ENCODE measurements around the gene FAM83F.

FAM83F gene

DNA sequence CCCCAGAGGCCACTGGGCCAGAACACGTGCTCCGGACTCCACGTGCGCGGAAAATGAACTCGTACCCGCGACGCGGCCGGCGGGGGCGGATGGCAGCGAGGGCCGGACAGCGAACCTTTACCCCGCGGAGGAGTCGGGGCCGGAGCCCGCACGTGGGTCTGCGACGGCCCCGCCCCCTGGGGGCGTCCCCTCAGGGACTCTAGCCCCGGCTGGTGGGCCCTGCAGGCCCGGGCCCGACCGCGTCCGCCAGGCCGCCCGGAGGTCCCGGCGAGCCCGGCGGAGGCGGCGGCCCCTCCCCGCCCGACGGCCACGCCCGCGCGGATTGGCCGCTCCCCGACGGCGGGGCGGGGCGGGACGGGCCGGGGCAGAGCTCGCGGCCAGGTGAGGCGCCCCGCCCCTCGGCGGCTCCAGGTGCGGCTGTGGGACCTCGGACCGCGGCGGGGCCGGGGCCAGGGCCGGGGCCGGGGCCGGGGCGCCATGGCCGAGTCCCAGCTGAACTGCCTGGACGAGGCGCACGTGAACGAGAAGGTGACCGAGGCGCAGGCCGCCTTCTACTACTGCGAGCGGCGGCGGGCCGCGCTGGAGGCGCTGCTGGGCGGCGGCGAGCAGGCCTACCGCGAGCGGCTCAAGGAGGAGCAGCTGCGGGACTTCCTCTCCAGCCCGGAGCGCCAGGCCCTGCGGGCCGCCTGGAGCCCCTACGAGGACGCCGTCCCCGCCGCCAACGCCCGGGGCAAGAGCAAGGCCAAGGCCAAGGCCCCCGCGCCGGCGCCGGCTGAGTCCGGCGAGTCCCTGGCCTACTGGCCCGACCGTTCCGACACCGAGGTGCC, at the start of gene FAM83F:
TSS of gene FAM83F (plus strand) at position 389 of the 827 bp plus-strand sequence. CDS start at position 478, 89 bp downstream.
- DNase-seq = peak; percentile 24

DNA sequence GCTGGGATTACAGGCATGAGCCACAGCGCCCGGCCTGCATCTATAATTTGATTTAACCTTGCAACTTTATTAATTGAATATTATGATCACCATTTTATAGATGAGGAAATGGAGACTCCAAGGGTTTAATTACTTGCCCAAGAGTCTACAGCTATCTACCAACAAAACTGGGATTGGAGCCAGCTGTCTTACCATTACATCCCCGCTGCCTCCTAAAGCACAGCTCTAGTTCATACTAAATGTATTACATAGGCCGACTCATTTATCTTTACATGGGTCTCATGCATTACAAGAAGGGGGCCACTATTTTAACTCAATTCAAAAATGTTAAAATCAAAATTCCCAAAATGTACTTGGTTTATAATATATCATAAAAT, 48.6 kb upstream of the FAM83F start:
- no peak for DNase-seq

DNA sequence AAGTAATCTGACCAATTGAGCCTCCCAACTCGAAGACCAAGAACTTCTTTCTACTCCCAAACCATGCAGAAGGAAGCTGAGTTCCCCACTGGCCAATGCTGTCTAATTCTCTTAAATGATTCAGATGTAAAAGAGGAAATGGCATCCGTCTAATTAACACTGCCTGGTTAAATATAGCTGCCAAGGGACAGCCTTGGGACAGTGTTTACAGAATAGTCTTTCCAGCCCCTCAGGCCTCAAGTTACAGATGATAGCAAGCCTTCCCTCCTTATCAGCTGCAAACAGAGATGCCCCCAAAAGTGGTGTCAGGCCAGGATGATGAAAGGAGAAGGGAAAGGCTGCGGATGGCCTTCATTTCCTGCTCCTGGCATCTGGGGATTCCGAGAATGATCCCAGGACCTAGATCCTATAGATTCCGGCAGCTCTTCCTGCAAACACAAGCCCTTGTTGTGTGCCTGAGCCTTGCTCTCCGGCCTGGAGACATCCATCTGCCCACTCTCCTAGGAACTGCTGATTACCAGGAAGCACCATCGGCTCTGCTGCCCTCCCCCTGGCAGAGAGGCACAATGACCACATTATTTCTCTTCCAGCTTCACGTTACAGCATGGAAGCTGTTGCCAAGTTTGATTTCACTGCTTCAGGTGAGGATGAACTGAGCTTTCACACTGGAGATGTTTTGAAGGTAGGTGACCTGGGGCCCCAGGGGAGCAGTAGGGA, 48.1 kb upstream of the FAM83F start:
- DNase-seq = no peak

DNA sequence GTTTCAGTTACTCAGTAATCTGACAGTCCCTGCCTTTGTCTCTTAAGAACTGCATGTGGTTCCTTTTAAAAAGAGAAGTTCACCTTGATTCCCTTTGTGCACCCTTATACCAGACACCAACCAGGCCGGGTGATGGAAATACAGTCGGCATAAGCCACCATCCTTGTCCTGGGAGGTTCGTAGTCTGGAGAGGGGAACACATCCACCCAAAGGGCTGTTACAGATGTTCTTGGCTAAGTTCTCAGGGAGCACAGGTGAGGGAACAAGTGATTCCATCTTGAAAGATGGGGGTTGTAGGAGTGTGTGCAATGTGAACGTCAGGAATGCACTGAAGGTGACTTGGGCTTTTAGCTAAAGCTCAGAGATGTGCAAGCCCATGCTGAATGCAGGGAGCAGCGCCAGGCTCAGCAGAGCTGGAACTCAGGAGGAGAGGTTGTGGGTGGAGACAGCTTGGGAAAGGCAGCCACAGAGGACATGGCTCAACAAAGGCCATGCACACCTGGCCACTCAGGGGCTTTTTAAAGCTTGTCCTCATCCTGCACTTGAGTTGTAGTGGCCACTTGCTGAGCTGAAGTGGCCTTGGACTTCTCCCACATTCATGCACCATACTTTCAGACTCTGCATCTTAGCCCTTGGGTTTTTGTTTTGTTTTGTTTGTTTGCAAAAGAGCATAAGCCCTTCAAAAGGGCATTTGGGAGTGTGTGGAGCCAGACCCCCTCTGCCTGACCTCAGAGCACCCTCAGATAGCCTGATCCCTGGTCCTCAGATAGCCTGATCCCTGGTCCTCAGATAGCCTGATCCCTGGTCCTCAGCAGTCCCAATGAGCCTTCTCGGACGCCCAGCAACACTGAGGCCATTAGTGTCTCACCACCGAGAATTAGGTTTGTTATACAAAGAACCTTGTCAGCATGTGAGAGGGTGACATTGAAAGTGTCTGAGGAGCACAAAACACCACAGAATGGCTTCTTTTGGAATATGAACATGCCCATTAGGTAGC, 47.2 kb upstream of the FAM83F start:
- DNase-seq = no peak

DNA sequence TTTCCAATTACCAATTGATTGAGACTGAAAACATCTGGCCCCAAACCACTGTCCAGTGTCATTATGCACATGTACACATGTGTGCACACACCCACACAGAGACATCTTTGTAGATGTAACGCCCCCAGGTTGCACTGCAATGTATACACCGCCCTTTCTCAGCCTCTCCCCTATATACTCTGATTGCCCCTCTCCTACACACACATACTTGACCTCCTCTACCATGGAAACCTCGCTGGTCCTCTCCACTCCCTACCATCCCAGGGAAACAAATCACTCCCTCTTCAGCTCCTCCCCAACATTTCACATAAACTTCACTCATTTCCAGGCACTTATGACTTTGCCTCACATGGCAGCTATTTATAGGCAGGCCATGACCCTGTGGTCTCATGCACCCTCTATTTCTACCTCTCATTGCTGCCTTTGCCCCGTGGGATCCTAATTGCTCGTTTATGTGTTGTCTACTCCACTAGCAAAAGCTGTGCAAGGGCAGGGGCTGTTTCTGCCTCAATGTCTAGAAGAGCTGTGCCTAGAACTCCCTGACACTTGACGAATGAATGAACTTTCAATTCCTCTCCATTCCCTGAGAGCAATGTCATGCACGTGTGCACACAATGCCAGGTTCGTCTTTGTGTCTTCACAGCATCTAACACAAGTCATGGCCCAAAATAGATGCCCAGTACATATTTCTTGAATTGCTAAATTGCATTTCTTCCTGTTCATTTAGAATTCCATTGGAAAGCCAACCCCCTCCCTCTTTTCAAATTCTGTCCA, 44.6 kb upstream of the FAM83F start:
- DNase-seq = no peak

DNA sequence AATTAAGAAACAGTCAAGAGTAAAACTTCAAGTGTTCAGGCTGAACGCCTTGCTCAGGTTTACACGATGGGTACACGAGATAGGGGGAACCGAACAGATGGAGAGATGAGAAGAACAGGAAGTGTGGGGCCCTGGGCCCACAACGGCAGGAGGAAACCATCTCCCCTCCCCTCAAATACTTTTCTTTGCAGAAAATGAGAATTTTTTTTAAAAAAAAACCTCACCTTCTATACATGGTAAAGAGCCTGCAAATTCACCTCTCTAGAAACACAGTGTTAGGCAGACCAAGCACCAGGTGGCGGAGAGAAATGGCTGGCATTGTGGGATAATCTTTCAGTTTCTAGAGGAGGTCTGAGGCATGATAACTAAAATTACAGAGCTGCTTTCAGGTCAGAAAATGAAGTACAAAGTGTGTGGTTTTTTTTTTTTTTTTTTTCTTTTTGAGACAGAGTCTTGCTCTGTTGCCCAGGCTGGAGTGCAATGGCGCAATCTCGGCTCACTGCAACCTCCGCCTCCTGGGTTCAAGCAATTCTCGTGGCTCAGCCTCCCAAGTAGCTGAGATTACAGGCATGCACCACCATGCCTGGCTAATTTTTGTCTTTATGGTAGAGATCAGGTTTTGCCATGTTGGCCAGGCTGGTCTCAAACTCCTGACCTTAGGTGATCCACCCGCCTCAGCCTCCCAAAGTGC, 43.0 kb upstream of the FAM83F start:
- DNase-seq = peak; percentile 18

DNA sequence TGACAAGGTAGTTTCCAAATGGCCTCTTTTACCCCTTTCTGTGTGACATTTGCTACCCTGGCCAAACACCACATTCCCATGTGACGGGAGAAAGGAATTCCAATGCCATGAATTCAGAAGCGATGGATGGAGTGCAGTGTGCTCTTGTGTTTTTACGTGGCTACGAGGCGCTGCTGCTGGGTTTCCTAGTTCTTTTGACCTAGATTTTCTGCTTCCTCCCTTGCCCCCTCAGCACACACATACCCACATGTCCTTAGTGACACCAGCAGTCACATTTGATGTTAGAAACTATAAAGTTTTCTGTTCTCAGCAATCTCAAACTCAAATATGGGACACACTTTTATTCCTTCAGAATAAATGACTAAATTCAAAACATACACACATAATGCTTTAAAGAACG, 42.4 kb upstream of the FAM83F start:
- no peak for DNase-seq

DNA sequence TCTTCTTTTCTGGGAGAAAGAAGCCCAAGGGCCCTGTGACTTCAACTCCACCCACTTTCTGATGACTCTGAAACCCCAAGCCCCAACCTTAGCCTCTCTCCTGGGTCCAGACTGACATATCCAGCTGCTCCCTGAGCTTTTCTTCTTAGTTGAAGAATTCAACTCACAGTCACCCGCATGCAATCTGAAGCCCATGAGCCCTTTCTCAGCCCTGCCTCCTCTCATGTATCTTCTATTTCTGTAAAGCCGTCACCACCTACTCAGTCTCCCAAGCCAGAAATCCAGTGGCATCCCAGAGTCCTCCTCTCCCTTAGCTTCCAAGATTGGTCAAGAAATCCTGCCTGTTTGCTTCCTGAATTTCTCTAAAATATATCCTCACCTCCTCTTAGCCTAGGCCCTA, 41.7 kb upstream of the FAM83F start:
- no peak for DNase-seq

DNA sequence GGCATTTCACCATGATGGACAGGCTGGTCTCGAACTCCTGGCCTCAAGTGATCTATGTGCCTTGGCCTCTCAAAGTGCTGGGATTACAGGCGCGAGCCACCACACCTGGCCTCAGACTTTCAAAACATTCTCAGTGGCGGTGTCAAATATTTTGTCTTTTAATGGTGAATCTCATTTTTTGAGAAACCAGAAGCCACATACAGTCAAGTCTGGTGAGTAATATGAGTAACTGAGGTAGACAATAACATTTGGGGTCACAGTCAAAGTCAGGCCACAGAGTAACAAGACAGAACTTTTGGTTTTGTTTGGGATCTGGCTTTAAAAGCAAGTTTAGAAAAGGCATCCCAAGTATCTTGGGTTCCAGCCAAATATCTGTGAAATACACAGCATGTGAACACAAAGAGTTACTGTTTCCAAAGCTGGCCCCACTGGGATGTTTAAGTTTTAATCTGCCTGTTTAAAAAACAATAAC, 40.1 kb upstream of the FAM83F start:
- DNase-seq = no peak

DNA sequence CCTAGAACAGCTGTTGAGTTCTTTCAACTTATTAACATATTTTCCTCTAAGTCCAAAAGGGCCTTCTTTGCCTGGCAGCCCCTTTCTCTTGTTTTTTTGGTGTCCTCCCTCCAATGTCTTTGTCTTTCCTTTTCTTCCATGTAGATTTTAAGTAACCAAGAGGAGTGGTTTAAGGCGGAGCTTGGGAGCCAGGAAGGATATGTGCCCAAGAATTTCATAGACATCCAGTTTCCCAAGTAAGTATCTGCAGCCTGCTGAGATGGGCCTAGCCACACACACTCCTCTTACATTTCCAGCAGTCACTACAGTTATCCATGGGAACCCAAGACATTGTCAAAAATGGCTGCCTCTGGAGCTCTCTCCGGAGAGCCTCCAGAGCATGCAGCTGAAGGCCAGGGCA, 39.1 kb upstream of the FAM83F start:
- DNase-seq = no peak

DNA sequence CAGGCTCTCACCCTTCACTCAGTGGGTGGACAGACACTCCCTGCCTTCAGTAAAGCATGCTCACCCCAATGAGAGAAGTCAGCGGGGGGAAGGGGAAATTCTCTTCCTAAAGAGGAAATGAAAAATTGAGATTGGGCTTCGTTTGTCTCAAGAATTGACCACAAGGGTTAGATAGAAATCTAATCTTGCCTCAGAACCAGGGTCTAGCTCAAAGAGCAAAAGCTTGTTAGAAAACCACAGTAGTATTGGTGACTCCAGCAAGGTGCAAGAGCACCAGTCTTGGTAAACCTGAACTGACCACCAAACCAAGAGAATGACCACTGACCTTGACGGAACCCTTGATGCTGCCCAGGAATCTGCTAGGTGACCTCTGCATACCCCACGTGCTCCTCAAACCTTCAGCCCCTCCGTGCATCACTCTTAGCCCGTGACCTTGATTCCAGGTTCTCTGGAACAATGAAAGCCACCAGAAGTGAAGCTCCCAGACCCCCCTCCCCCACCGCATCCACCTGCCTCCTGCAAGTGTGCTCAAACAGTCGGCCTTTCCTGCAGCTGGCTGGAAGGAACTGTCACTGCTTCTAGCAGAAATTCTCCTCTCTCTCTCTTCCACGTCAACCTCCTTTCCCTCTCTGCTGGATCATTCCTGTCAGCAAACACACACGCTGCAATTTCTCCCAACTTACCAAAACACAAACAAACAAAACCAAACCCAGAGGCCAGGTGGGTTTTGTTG, 37.7 kb upstream of the FAM83F start:
- no peak for DNase-seq

DNA sequence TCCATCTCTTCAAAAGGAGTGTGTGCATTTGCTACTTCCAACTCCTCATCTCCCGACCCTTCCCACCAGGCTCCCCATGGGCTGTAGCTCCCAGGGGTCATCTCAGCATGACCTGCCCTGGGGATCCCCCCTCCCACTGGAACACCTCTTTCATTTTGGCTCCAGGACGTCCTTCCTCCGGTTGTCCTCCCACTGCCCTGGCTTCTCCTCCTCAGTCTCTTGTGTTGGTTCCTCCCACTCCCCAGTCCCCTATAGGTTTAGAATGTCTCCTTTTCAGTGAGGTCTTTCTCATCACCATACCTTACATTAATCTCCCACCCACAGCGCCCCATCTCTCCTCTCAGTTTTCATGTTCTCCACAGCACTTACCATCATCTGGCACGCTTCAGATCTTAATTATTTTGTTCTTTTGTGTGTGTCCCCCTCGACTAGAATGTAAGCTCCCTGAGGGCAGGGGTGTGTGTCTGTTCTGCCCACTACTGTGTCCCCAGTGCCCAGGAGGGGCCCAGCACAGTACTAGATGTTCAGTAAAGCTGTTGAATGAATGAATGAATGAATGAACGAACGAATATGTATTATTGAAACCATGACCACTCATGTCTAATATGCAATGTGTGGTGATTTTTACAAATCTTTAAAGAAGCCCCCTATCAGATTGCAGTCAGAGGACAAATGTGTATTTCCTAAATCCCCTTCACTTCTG, 36.6 kb upstream of the FAM83F start:
- no peak for DNase-seq

DNA sequence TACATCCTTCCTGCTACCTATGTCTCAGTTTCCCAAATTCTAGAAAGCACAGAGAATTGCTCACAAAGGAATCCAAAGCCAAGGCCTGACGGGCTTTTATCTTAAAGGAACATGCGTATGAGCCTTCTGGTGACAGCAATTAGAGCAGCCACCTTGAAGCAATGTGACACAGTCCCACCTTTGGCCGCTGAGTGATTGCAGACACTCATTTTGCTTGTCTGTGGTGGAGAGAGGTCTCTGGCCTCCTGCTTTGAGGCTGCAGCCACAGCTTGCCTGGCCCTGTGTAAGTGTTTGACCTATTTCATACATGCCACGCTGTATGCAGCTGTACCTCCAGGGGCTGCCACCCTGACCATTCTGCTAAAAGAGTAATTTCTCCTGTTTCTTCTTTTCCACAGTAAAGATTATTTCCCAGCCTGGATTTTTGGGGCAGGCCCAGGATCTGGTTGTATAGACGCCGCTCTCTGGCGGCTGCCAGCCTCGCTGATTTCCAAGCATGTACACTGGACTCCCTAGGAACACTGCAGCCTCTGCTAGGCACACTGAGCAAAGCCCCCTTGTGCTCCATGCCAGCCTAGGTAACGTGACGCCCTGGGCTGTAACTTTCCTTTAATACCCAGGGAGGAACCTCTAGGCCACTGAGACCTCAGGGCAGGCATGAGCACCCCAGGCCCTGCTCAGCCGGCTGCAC, 35.7 kb upstream of the FAM83F start:
- no peak for DNase-seq

DNA sequence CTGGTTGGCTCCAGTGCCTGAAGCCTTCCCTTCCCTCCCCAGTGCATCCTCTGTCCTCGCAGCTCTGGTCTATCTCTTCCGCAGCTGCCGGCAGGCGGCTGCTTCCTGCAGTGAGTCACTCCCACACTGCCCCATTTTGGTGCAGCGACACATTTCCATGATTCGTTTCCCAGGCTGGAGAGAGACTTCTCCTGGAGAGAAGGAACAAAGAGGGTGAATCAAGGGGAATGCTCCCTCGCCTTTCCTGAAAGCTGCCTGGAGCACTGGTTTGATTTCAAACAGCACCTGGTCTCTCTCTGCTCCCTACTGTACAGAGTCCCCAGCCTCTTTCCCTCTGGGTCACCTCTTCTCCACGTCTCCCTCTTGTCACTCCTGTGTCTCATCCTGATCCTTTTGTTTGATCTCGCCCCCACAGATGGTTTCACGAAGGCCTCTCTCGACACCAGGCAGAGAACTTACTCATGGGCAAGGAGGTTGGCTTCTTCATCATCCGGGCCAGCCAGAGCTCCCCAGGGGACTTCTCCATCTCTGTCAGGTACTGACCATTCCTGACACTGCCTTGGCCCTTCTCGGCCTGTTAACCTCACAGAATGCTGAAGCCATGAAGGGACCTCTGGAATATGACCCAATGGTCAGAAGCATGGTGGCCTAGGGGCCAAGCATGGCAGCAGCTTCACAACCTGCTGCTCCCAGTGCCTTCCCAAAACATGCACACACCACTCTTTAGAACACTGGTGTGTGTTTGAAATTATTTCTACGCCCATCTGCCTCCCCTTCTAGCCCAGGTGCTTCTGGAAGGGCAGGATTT, 34.9 kb upstream of the FAM83F start, which contains the start of gene TMA7B:
TSS of gene TMA7B (plus strand) at position 758 of the 808 bp plus-strand sequence. CDS start 3,978 bp downstream, outside the sequence.
- DNase-seq = peak; percentile 34

DNA sequence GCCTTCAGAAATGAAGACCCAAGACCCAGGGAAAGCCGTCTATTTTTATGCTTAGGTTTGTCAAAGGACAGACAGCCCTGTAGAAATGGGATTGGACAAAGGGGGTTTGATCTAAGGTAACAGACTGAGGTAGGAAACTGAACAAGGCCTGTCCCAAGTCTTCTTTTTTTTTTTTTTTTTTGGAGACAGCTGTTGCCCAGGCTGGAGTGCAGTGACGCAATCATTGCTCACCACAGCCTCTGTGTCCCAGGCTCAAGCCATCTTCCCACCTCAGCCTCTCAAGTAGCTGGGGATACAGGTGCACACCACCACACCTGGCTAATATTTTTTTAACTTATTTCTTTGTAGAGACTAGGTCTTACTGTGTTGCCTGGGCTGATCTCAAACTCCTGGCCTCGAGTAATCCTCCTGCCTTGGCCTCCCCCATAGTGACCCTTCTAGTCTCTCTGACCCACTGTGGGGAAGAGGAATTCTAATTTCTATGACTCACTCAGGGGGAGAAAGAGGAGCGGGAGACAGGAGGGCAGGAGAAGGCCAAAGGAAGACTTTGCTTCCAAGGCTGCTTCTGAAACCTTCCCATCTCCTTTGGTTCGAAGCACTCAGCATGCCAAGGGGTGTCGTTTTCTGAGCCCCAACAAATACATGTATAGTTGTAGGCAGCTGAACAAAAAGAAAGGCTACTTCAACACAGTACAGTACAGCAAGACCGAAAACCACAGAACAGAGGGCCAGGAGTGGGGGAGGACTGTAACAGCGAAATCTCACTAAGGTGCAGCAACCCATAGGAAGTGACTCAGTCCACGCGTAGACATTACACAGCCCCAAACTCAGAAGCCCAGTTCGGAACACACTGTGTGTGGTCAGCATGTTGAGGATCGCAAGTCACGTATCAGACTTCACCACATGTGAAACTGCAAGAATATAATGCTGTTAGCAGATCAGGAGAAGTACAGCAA, 33.7 kb upstream of the FAM83F start:
- peak; percentile 48 for DNase-seq

DNA sequence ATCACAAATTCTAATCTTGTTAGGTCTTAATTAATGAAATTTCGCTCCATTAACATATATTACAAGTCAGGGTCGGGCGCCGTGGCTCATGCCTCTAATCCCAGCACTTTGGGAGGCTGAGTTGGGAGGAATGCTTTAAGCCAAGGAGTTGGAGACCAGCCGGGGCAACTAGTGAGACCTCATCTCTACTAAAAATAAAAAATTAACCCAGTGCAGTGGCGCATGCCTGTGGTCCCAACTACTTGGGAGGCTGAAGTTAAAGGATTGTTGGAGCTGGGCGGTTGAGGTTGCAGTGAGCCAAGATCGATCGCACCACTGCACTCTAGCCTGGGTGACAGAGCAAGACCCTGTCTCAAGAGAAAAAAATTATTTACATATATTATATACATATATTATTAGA, 32.7 kb upstream of the FAM83F start:
- no peak for DNase-seq

DNA sequence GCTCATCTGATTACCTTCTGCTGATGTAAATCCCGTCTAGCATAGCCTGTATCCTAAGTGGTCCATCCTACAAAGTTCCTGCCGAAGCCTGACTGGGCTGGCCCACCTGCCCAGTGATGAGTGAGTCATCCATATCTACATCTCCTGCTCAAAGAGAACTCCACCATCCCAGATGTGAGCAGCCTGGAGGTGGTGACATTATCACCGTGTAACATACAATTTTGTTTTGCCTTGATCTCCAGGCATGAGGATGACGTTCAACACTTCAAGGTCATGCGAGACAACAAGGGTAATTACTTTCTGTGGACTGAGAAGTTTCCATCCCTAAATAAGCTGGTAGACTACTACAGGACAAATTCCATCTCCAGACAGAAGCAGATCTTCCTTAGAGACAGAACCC, 29.0 kb upstream of the FAM83F start:
- no peak for DNase-seq
